NT2/D1 (cell line): ENCODE measurements around the gene NRL.

Source experiments
- SUZ12 ChIP-seq: IDR thresholded peaks from 2 replicates; pipeline ENCODE4 v1.6.1; 2011; ENCODE audit not compliant: insufficient read length, insufficient read depth; ENCODE audit errors: extremely low read depth
- YY1 ChIP-seq: IDR thresholded peaks from 2 replicates; pipeline ENCODE4 v1.6.1; 2011; ENCODE audit not compliant: insufficient read length, insufficient read depth
- ZNF274 ChIP-seq: IDR thresholded peaks from 2 replicates; pipeline ENCODE4 v1.6.1; 2011; ENCODE audit warnings: mild to moderate bottlenecking, low read depth, low read length

GRCh38 chr14:24037658-24038037 lies 77.1 kb downstream of the NRL start:
- TF ChIP-seq ZNF274 (no peak), YY1 (no peak), SUZ12 (no peak)
